H1 (cell line): Measurements from ENCODE around the gene FMC1. TPM values are rescaled to one million over a fixed set of nuclear protein-coding genes. Genes with fewer than 3 reads are reported as not detected.

Experiments
- HDAC2 ChIP-seq, 2 experiments: fragments of 300-600 bp in 1 of 2; sonication (generic) in 1 of 2; IDR thresholded peaks; 2 replicates each; pipeline ENCODE4 v1.6.1; 2011 to 2012; ENCODE audit warnings: low read depth in 2 of 2, low read length in 2 of 2, mild to moderate bottlenecking in 2 of 2, moderate library complexity in 2 of 2, borderline replicate concordance in 1 of 2, inconsistent platforms in 1 of 2
- HDAC6 ChIP-seq: IDR thresholded peaks from one replicate; pipeline ENCODE4 v1.7.1; 2012; ENCODE audit warnings: low read depth, mild to moderate bottlenecking, inconsistent platforms, low read length, moderate library complexity
- MAFK ChIP-seq: IDR thresholded peaks from 2 replicates; pipeline ENCODE4 v1.6.1; 2012; ENCODE audit warnings: low read depth, mild to moderate bottlenecking, improper control_type of control experiment, low read length
- SUZ12 ChIP-seq: fragments of 200-600 bp; sonication (generic); IDR thresholded peaks from 2 replicates; pipeline ENCODE4 v1.6.1; 2012; ENCODE audit warnings: mild to moderate bottlenecking, inconsistent platforms, low read length, moderate library complexity, mixed read lengths
- polyA plus RNA-seq, 7 experiments: library from polyadenylated mRNA; depleted of rRNA in 3 of 7; stranded (reverse) in 5 of 7; unstranded in 2 of 7; fragments of >200 nt in 5 of 7; fragments of 200-250 nt in 2 of 7; gene quantifications; 1 replicate in 5 of 7; 2 replicates in 1 of 7; 4 replicates in 1 of 7; pipeline versions ENCODE4 v1.2.1 to v1.2.3, GENCODE V29; 2011 to 2013; ENCODE audit warnings: missing spikeins in 2 of 7, mixed read lengths in 2 of 7
- total RNA-seq: library from RNA; stranded (reverse); fragmentation: NEBNext Ultra II Directional; extraction: Animal tissue kit (Norgen Biotek cat#: 25700); gene quantifications from 2 replicates; pipeline ENCODE4 v1.2.1, GENCODE V29; 2021
- TF ChIP-seq, protein P1 (sequence below): IDR thresholded peaks from 2 replicates; pipeline ENCODE4 v1.6.1; 2012; ENCODE audit warnings: inconsistent platforms
- TF ChIP-seq, protein P2 (sequence below): IDR thresholded peaks from 2 replicates; pipeline ENCODE4 v1.6.1; 2012; ENCODE audit warnings: low read length, inconsistent platforms

FMC1 gene
- total and polyA plus RNA-seq, 2 of the 8 experiments (the other 6 are each of a cell fraction or from before 2014, with no cell fraction given): 15.8 to 28.4 TPM

DNA sequence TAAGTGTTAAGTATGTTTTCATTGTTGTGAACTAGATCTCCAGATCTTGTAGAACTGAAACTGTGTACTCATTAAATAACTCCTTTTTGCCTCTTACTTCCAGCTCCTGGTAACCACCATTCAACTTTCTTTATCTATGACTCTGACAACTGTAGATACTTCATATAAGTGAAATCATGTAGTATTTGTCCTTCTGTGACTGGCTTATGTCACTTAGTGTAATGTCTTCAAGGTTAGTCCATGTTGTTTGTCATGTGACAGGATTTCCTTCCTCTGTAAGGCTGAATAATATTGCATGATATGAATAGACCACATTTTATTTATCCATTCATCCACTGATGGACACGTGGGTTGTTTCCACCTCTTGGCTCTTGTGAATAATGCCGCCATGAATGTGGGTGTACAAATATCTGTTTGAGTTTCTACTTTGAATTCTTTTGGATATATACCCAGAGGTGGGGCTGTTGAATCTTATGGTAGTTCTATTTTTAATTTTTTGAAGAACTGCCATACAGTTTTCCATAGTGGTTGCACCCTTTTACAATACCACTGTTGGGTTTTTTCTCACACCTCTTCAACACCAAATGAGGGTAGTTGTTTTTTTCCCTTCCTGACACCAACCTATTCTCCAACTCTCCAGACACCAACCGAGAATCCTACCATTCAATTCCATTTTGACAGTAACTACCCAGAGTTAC is 10.7 kb upstream of the FMC1 start (continued):
- TF ChIP-seq HDAC6 (no peak), SUZ12 (no peak), HDAC2 (IDR thresholded peaks at IDR 0.05; ENCODE audit: borderline replicate concordance in 1 of 2, low read depth in 2 of 2, low read length in 2 of 2) (no peak), MAFK (no peak)
- TF ChIP-seq, protein P1, sequence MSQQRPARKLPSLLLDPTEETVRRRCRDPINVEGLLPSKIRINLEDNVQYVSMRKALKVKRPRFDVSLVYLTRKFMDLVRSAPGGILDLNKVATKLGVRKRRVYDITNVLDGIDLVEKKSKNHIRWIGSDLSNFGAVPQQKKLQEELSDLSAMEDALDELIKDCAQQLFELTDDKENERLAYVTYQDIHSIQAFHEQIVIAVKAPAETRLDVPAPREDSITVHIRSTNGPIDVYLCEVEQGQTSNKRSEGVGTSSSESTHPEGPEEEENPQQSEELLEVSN: no peak
- TF ChIP-seq, protein P2, sequence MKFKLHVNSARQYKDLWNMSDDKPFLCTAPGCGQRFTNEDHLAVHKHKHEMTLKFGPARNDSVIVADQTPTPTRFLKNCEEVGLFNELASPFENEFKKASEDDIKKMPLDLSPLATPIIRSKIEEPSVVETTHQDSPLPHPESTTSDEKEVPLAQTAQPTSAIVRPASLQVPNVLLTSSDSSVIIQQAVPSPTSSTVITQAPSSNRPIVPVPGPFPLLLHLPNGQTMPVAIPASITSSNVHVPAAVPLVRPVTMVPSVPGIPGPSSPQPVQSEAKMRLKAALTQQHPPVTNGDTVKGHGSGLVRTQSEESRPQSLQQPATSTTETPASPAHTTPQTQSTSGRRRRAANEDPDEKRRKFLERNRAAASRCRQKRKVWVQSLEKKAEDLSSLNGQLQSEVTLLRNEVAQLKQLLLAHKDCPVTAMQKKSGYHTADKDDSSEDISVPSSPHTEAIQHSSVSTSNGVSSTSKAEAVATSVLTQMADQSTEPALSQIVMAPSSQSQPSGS: no peak
